ENCODE results near the gene PTGFRN.

DNA sequence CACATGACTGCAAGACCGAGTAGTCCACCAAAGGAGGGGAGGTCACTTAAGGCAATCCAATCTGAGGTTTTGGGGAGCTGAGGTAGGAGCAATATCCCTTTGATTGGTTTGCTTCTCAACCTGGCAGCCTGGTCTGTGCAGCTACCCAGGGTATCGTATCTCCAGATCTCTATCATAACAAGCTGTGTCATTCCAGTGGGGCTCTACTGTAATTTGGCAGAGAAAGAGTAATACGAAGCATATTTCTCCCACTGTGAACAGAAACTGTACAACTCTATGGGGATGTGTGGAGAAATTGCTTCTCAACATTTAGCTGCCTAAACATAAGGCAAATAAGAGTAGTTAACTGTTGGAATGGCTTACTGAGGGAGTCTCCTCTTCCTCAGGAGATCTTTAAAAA lies 112.4 kb downstream of the PTGFRN start:
- TF ChIP-seq, protein P1, sequence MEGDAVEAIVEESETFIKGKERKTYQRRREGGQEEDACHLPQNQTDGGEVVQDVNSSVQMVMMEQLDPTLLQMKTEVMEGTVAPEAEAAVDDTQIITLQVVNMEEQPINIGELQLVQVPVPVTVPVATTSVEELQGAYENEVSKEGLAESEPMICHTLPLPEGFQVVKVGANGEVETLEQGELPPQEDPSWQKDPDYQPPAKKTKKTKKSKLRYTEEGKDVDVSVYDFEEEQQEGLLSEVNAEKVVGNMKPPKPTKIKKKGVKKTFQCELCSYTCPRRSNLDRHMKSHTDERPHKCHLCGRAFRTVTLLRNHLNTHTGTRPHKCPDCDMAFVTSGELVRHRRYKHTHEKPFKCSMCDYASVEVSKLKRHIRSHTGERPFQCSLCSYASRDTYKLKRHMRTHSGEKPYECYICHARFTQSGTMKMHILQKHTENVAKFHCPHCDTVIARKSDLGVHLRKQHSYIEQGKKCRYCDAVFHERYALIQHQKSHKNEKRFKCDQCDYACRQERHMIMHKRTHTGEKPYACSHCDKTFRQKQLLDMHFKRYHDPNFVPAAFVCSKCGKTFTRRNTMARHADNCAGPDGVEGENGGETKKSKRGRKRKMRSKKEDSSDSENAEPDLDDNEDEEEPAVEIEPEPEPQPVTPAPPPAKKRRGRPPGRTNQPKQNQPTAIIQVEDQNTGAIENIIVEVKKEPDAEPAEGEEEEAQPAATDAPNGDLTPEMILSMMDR (conservative IDR thresholded peaks at IDR 0.05; ENCODE audit: low read depth, low read length): no peak
- no peak for TF ChIP-seq NFE2L2 (IDR thresholded peaks at IDR 0.05; ENCODE audit: low read depth, low read length)
- no peak for TF ChIP-seq RCOR1 (IDR thresholded peaks at IDR 0.05; ENCODE audit: insufficient replicate concordance, low read length)
- TF ChIP-seq, protein P2, sequence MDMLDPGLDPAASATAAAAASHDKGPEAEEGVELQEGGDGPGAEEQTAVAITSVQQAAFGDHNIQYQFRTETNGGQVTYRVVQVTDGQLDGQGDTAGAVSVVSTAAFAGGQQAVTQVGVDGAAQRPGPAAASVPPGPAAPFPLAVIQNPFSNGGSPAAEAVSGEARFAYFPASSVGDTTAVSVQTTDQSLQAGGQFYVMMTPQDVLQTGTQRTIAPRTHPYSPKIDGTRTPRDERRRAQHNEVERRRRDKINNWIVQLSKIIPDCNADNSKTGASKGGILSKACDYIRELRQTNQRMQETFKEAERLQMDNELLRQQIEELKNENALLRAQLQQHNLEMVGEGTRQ (IDR thresholded peaks at IDR 0.05; ENCODE audit: low read depth, low read length): no peak
- TF ChIP-seq CHD1 (IDR thresholded peaks at IDR 0.05; ENCODE audit: low read depth, low read length): no peak
- TF ChIP-seq SMC3 (IDR thresholded peaks at IDR 0.05; ENCODE audit: low read depth, low read length): no peak
- no peak for TF ChIP-seq MAFK (IDR thresholded peaks at IDR 0.05; ENCODE audit: low read depth, low read length)
- no peak for TF ChIP-seq POLR2A (IDR thresholded peaks at IDR 0.05; ENCODE audit: low read depth, low read length)
- no peak for TF ChIP-seq RAD21 (IDR thresholded peaks at IDR 0.05; ENCODE audit: low read length)
- TF ChIP-seq MAZ (IDR thresholded peaks at IDR 0.05; ENCODE audit: borderline replicate concordance, low read depth, low read length): no peak
- TF ChIP-seq MXI1 (IDR thresholded peaks at IDR 0.05; ENCODE audit: borderline replicate concordance, low read depth, low read length): no peak
- TF ChIP-seq CEBPB (IDR thresholded peaks at IDR 0.05; ENCODE audit: low read depth, low read length): no peak
- TF ChIP-seq, protein P3, sequence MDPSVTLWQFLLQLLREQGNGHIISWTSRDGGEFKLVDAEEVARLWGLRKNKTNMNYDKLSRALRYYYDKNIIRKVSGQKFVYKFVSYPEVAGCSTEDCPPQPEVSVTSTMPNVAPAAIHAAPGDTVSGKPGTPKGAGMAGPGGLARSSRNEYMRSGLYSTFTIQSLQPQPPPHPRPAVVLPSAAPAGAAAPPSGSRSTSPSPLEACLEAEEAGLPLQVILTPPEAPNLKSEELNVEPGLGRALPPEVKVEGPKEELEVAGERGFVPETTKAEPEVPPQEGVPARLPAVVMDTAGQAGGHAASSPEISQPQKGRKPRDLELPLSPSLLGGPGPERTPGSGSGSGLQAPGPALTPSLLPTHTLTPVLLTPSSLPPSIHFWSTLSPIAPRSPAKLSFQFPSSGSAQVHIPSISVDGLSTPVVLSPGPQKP (IDR thresholded peaks at IDR 0.05; ENCODE audit: borderline replicate concordance, low read depth, low read length): no peak
